22Rv1 (cell line): Measurements from ENCODE around the gene DYNC1I1.
A peak's percentile ranks its signal among the peaks of the same experiment; 100 is the strongest.

ENCODE experiments used
- H3K27ac ChIP-seq: fragments of 450-650 bp; 2 replicates; pipeline ENCODE4 v1.5.1; 2017
- CTCF ChIP-seq: fragments of 450-650 bp; IDR thresholded peaks from 2 replicates; pipeline ENCODE4 v1.5.1; 2017; ENCODE audit warnings: mild to moderate bottlenecking
- ZFX ChIP-seq: fragments of 450-650 bp; IDR thresholded peaks from 2 replicates; pipeline ENCODE4 v1.6.1; 2017; ENCODE audit warnings: antibody characterized with exemption, borderline replicate concordance

DYNC1I1 gene

GRCh38 chr7:95772298-95772770 is at the start of gene DYNC1I1:
Gene DYNC1I1 (plus strand): TSS chr7:95772554. CDS start chr7:95804730, 32,176 bp downstream.
- no peak for TF ChIP-seq ZFX
- TF ChIP-seq CTCF, result peak; percentile 23; the same call in 1 of the 2 replicates
- no peak within 1 kb of the TSS for H3K27ac ChIP-seq

DNA sequence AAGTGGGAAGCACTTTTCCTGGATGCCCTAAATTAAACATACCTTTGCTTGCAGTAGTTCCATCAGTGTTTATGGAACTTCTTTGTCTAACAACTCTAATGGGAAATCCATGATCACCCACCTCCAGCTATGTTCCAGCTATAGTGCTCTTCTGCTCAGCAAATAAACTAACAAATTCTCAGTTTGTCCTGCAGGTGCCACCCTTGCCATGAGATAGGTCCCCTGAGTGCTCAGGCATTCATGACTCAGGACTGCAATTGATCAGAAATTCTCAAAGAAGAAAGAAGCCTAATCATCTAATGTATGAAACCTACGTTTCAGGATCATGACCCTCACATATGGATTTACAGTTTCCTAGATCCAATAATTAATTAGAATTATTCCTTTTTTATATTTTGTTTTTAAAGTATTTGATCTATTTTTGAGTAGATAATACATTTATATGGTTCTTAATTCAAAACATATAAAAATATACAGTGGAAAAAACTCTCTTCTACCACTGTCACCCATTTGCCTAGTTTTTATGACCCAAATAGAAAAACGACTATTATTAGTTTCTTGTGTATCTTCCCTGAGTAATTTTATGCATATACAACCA is 48.7 kb upstream of the DYNC1I1 start:
- peak; percentile 85 for TF ChIP-seq CTCF
- TF ChIP-seq ZFX, result no peak
- H3K27ac ChIP-seq, result no peak overlapping the region

GRCh38 chr7:95725205-95725604 is 47.1 kb upstream of the DYNC1I1 start:
- TF ChIP-seq CTCF, result peak; percentile 26
- no peak for TF ChIP-seq ZFX
- H3K27ac ChIP-seq, result no peak overlapping the region

- TF ChIP-seq CTCF (no peak), ZFX (no peak)
- H3K27ac ChIP-seq, result no peak overlapping the region
These were observed 41.7 kb upstream of the DYNC1I1 start for GRCh38 chr7:95730493-95731280.

DNA sequence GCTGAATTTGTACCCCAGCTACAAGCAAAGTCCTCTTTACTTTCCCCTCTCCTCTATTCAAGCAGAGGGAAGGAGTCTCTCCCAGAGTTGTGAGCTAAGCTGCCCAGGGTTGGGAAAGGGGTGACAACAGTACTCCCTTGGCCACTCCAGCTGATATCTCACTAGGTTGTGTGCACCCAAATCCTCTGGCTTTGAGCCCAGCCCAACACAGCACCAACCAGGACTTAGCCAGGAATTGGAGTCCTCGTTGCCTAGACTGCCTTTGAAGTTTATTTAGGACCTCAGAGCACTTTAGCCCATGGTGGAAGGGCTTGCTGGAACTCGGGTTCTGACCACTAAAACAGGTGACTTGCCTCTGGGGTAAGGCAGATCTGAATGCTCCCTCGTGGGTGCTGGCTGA is 35.7 kb upstream of the DYNC1I1 start:
- H3K27ac ChIP-seq, result no peak overlapping the region
- TF ChIP-seq ZFX (no peak), CTCF (no peak)

DNA sequence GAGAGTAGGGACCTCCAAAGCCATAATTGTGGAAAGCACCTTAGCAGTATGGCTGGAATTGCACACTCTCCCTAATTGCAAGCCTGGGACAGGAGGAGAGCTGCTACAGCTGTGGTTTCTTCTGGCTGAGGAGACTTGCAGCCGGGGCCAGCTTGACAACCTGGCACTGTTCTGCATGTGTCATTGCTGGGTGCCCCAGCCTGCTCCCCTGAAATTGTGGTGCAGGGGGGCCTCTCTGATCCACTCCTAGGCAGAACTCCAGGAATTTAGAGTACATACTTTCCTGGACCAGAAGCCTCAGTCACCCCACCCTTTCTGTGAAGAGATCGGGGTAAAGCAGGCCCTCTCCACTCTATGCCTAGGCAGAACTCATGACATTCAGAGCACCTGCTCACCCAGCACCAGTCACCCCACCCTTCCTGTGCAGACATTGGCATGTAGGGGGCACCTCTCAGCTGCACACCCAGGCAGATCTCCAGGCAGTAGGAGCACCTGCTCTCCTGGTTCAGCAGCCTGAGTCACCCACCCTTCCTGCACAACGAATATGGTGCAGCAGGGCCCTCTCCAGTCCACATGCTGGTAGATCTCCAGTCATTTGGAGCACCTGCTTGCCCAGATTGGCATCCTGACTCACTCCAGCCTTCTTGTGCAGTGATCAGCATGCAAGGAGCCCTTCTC is 34.4 kb upstream of the DYNC1I1 start:
- no peak overlapping the region for H3K27ac ChIP-seq
- TF ChIP-seq CTCF (no peak), ZFX (no peak)
